SU-DHL-6 (cell line): ENCODE data around the gene GALNT16.

Experiments
- EZH2phosphoT487 ChIP-seq: fragments of 200-600 bp; sonication (generic), shearing (Covaris generic); conservative IDR thresholded peaks from 2 replicates; pipeline ENCODE4 v1.6.1; 2018; ENCODE audit warnings: mild to moderate bottlenecking, antibody characterized with exemption, low read length, moderate library complexity, mixed read lengths
- TF ChIP-seq, protein P1 (sequence below): fragments of 200-600 bp; sonication (generic); IDR thresholded peaks from one replicate; pipeline ENCODE4 v1.5.1; 2017; ENCODE audit warnings: antibody characterized with exemption, mild to moderate bottlenecking, low read length, moderate library complexity; ENCODE audit not compliant: insufficient read depth, poor library complexity, severe bottlenecking

DNA sequence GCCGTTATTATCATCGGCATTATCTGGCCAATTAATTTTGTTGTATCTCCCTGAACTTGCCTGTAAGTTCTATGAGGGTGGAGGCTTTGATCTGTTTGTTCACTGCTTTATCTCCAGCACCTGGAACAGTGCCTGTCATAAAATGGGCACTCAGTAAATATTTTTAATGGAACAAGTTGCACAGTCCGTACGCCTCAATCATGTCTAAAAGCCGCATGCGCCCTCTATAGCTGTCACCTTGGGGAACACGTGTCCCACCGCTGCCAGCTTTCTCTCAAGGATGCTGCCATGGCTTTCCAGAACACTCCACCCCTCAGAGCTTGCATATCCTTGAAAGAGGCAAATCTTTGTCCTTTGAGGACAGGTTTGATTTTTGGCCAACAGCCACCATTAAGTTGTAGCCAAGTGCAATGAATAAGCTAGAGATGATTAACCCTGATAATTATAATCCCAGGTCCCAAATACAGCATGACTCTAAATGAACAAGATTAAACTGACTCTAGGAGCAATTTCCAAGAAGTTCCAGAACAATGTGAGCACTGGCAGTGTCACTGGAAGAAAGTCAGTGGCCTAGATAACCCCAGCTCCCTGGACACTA is 83.1 kb downstream of the GALNT16 start:
- TF ChIP-seq, protein P1, sequence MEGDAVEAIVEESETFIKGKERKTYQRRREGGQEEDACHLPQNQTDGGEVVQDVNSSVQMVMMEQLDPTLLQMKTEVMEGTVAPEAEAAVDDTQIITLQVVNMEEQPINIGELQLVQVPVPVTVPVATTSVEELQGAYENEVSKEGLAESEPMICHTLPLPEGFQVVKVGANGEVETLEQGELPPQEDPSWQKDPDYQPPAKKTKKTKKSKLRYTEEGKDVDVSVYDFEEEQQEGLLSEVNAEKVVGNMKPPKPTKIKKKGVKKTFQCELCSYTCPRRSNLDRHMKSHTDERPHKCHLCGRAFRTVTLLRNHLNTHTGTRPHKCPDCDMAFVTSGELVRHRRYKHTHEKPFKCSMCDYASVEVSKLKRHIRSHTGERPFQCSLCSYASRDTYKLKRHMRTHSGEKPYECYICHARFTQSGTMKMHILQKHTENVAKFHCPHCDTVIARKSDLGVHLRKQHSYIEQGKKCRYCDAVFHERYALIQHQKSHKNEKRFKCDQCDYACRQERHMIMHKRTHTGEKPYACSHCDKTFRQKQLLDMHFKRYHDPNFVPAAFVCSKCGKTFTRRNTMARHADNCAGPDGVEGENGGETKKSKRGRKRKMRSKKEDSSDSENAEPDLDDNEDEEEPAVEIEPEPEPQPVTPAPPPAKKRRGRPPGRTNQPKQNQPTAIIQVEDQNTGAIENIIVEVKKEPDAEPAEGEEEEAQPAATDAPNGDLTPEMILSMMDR, result no peak
- TF ChIP-seq EZH2phosphoT487, result no peak
